ENCODE measurements around the gene THBS4.

The THBS4 gene

DNA sequence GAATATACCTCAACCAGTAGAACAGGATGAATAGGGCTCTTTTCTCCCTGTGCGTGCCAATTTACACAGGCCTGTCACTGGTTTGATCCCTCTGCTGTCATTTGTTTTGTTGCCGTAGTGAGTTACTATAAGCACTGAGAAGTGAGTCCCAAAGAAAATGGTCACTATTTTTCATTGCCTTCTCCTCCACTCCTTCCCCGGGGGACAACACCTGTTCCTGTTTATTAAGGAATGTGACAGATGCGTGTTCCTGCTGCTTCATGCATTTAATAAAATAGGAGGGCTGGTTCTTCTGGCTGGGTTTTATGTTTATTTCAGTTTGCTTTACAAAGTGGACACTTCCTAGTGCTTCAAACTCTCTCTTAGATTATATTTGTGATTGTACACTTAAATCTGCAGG lies 6.4 kb downstream of the THBS4 start:
- Histone ChIP-seq H3K27me3 (ENCODE audit: control insufficient read depth in 5 of 5, insufficient read depth in 4 of 5, low read length in 5 of 5) (peaks cover 2 to 11% (median 5%) of the 10 kb centered on the region in 5 donors), H3K9ac (ENCODE audit: low read length in 5 of 5) (no peak overlapping the region), H3K4me1 (ENCODE audit: control insufficient read depth in 5 of 5, insufficient read depth in 5 of 5, low read length in 5 of 5) (no peaks in the 10 kb centered on the region), H3K4me3 (ENCODE audit: low read depth in 1 of 5, low read length in 5 of 5) (no peak overlapping the region), H3K9me3 (ENCODE audit: control insufficient read depth in 5 of 5, low read length in 5 of 5) (no peaks in the 10 kb centered on the region), H3K36me3 (ENCODE audit: control insufficient read depth in 5 of 5, insufficient read depth in 5 of 5, low read length in 5 of 5) (no peaks in the 10 kb centered on the region), H3K27ac (ENCODE audit: low read depth, low read length) (no peak overlapping the region)

DNA sequence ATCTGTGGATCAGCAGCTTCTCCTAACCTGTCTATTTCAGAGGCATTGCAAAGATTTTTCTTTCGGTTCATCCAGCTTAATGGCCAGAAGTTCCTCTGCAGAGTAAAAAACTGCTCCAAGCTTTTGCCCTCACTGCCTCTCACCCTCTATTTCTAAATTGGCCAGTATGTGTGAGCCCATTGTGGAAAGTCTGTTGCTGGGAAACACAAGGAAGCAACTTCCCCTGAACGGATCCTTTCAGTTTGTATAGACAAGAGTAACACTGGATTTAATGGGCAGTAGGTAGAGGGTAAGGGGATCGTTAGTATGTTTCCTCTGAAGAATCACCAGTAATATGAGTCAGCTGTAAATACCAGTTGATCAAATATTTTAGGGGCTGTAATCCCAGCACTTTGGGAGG lies 7.2 kb downstream of the THBS4 start:
- Histone ChIP-seq H3K4me1 (ENCODE audit: control insufficient read depth in 5 of 5, insufficient read depth in 5 of 5, low read length in 5 of 5) (no peaks in the 10 kb centered on the region), H3K9ac (ENCODE audit: low read length in 5 of 5) (no peak overlapping the region), H3K27me3 (ENCODE audit: control insufficient read depth in 5 of 5, insufficient read depth in 4 of 5, low read length in 5 of 5) (peaks cover 0 to 8% (median 2%) of the 10 kb centered on the region in 5 donors), H3K4me3 (ENCODE audit: low read depth in 1 of 5, low read length in 5 of 5) (no peak overlapping the region), H3K36me3 (ENCODE audit: control insufficient read depth in 5 of 5, insufficient read depth in 5 of 5, low read length in 5 of 5) (no peaks in the 10 kb centered on the region), H3K27ac (ENCODE audit: low read depth, low read length) (no peak overlapping the region), H3K9me3 (ENCODE audit: control insufficient read depth in 5 of 5, low read length in 5 of 5) (no peaks in the 10 kb centered on the region)

DNA sequence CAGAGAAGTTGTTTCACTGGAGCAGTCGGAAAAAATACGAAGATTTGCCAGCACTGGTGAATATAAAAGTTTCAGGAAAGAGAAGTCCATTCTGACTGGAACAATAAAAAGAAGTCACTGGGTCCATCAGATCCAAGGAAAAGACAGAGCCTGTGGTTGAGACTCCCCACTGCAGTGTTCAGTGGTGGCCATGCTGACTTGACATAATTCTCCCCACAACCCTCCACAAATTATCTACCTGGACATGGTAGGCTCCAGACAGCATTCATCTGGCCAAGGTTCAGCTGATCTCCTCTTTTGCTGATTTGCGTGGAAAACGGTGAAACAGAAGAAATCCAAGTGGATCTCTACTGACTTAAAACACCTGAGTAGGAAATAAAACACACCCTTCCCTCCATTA lies 8.0 kb downstream of the THBS4 start:
- Histone ChIP-seq H3K4me3 (ENCODE audit: low read depth in 1 of 5, low read length in 5 of 5) (no peak overlapping the region), H3K9me3 (ENCODE audit: control insufficient read depth in 5 of 5, low read length in 5 of 5) (no peaks in the 10 kb centered on the region), H3K27me3 (ENCODE audit: control insufficient read depth in 5 of 5, insufficient read depth in 4 of 5, low read length in 5 of 5) (peaks cover 0 to 8% (median 2%) of the 10 kb centered on the region in 5 donors), H3K9ac (ENCODE audit: low read length in 5 of 5) (no peak overlapping the region), H3K4me1 (ENCODE audit: control insufficient read depth in 5 of 5, insufficient read depth in 5 of 5, low read length in 5 of 5) (no peaks in the 10 kb centered on the region), H3K27ac (ENCODE audit: low read depth, low read length) (no peak overlapping the region), H3K36me3 (ENCODE audit: control insufficient read depth in 5 of 5, insufficient read depth in 5 of 5, low read length in 5 of 5) (no peaks in the 10 kb centered on the region)

DNA sequence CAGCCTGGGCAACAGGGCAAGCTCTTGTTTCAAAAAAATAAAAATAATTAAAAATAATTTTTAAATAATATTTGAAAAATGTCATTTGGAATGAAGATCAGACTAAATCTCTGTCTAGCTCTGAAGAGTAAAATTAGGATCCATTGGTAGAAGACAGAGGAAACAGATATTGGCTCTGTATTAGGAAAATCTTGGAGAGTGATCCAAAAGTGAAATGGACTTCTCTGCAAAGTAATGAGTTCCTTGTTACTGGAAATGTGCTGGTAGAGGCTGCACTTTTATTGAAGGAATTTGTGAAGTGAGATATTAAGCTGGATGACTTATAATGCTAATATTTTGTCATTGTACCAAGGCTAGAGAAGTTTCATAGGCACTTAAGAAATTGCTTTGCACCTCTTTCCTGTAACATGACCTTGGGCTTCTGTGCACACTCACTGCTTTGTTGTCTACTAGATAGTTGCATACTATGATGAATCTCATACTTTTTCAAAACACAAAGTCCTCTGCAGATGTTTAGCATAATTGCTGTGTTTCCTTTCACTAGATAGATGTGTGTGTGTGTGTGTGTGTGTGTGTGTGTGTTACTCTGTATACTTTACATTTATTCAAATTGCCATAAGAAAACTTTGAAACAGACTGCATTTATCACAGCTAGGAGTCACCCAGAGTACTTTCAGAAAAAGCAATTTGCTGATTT lies 13.1 kb downstream of the THBS4 start:
- no peaks in the 10 kb centered on the region for H3K9me3 ChIP-seq (ENCODE audit: control insufficient read depth in 5 of 5, low read length in 5 of 5)
- H3K36me3 ChIP-seq (ENCODE audit: control insufficient read depth in 5 of 5, insufficient read depth in 5 of 5, low read length in 5 of 5) = no peaks in the 10 kb centered on the region
- H3K9ac ChIP-seq (ENCODE audit: low read length in 5 of 5) = no peak overlapping the region
- H3K4me1 ChIP-seq (ENCODE audit: control insufficient read depth in 5 of 5, insufficient read depth in 5 of 5, low read length in 5 of 5) = no peaks in the 10 kb centered on the region
- no peak overlapping the region for H3K4me3 ChIP-seq (ENCODE audit: low read depth in 1 of 5, low read length in 5 of 5)
- H3K27ac ChIP-seq (ENCODE audit: low read depth, low read length) = no peak overlapping the region
- H3K27me3 ChIP-seq (ENCODE audit: control insufficient read depth in 5 of 5, insufficient read depth in 4 of 5, low read length in 5 of 5) = peaks cover 0 to 4% (median 2%) of the 10 kb centered on the region in 5 donors

DNA sequence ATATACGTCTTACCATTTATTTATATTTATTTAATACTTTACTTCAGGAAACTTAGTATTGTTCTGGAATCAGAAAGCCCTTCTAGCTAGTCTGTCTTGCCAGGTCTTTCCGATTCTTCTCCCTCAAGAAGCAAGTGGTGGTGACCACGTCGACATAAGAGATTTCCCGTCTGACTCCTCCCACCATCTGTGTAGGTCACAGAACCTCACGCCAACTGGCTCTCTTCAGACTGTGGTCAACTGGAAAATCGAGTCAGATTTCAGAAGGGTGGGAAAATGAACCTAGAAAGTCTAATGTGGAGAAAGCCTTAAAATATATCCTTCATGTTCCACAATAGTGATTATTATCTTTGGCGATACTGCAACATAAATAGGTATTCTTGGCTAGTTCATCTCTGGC lies 17.3 kb downstream of the THBS4 start:
- no peaks in the 10 kb centered on the region for H3K9me3 ChIP-seq (ENCODE audit: control insufficient read depth in 5 of 5, low read length in 5 of 5)
- no peaks in the 10 kb centered on the region for H3K4me1 ChIP-seq (ENCODE audit: control insufficient read depth in 5 of 5, insufficient read depth in 5 of 5, low read length in 5 of 5)
- H3K9ac ChIP-seq (ENCODE audit: low read length in 5 of 5) = no peak overlapping the region
- no peaks in the 10 kb centered on the region for H3K36me3 ChIP-seq (ENCODE audit: control insufficient read depth in 5 of 5, insufficient read depth in 5 of 5, low read length in 5 of 5)
- H3K27me3 ChIP-seq (ENCODE audit: control insufficient read depth in 5 of 5, insufficient read depth in 4 of 5, low read length in 5 of 5) = peaks cover 0 to 4% (median 2%) of the 10 kb centered on the region in 5 donors
- no peak overlapping the region for H3K4me3 ChIP-seq (ENCODE audit: low read depth in 1 of 5, low read length in 5 of 5)
- no peak overlapping the region for H3K27ac ChIP-seq (ENCODE audit: low read depth, low read length)

DNA sequence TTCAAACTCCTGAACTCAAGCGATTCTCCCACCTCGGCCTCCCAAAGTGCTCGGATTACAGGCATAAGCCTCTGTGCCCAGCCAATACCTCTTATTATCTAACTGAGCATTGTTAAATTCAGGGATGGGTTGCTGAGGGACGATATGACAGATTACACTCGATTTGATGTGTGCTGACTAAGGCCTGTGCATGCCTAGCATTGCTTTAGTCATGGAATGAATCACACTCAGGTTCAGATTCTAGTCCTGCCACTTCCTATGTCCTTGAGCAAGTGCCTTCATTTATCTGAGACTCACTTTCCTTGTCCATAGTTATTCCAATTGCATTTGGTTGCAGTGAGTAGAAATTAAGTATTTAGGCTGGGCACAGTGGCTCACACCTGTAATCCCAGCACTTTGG lies 19.5 kb downstream of the THBS4 start:
- H3K36me3 ChIP-seq (ENCODE audit: control insufficient read depth in 5 of 5, insufficient read depth in 5 of 5, low read length in 5 of 5) = no peaks in the 10 kb centered on the region
- peaks cover 0 to 4% (median 0%) of the 10 kb centered on the region in 5 donors for H3K27me3 ChIP-seq (ENCODE audit: control insufficient read depth in 5 of 5, insufficient read depth in 4 of 5, low read length in 5 of 5)
- no peak overlapping the region for H3K27ac ChIP-seq (ENCODE audit: low read depth, low read length)
- no peak overlapping the region for H3K4me3 ChIP-seq (ENCODE audit: low read depth in 1 of 5, low read length in 5 of 5)
- H3K9ac ChIP-seq (ENCODE audit: low read length in 5 of 5) = no peak overlapping the region
- H3K4me1 ChIP-seq (ENCODE audit: control insufficient read depth in 5 of 5, insufficient read depth in 5 of 5, low read length in 5 of 5) = no peaks in the 10 kb centered on the region
- no peaks in the 10 kb centered on the region for H3K9me3 ChIP-seq (ENCODE audit: control insufficient read depth in 5 of 5, low read length in 5 of 5)

DNA sequence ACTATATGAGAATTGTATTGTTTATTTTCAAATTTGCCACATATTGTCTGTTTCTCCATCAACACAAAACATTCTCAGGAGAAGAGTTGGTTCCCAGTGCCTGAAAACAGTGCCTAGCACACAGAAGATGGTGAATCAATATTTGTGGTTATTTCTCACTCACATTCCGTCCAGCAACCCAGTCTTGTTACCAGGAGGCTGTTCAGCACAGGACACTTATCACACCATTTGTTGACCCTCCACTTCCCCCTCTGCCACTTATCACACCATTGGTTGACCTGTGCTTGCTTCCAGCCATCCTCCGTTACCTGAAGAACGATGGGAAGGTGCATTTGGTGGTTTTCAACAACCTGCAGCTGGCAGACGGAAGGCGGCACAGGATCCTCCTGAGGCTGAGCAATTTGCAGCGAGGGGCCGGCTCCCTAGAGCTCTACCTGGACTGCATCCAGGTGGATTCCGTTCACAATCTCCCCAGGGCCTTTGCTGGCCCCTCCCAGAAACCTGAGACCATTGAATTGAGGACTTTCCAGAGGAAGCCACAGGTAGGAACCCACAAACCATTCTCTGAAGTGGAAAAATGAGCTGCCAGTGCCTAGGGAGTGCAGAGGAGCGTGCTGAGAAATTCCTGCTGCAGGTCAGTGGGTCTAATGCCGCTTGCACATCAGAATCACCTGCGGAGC lies 20.5 kb downstream of the THBS4 start:
- Histone ChIP-seq H3K9me3 (ENCODE audit: control insufficient read depth in 5 of 5, low read length in 5 of 5) (no peaks in the 10 kb centered on the region), H3K27me3 (ENCODE audit: control insufficient read depth in 5 of 5, insufficient read depth in 4 of 5, low read length in 5 of 5) (peaks cover 0 to 2% (median 0%) of the 10 kb centered on the region in 5 donors), H3K36me3 (ENCODE audit: control insufficient read depth in 5 of 5, insufficient read depth in 5 of 5, low read length in 5 of 5) (no peaks in the 10 kb centered on the region), H3K27ac (ENCODE audit: low read depth, low read length) (no peak overlapping the region), H3K9ac (ENCODE audit: low read length in 5 of 5) (no peak overlapping the region), H3K4me1 (ENCODE audit: control insufficient read depth in 5 of 5, insufficient read depth in 5 of 5, low read length in 5 of 5) (no peaks in the 10 kb centered on the region), H3K4me3 (ENCODE audit: low read depth in 1 of 5, low read length in 5 of 5) (no peak overlapping the region)

DNA sequence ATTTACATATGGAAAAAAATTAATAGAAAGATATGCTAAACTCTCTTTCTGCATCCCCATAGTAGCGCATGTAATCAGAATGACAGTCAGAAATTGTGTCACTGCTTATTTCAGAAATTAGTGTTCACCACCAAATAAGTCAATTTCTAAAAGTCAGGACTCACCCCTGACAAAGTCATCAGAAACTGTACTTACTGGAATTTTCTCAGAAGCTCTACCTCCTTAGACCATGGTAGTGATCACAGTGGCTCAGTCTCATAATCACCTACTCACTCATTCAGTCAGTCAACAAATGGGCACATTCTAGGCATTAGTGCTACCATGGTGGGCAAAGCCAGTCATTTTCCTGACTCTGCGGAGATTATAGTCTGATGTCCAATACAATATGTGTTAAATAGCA lies 22.0 kb downstream of the THBS4 start:
- H3K4me3 ChIP-seq (ENCODE audit: low read depth in 1 of 5, low read length in 5 of 5) = no peak overlapping the region
- no peaks in the 10 kb centered on the region for H3K27me3 ChIP-seq (ENCODE audit: control insufficient read depth in 5 of 5, insufficient read depth in 4 of 5, low read length in 5 of 5)
- peaks cover 0 to 5% (median 0%) of the 10 kb centered on the region in 5 donors for H3K4me1 ChIP-seq (ENCODE audit: control insufficient read depth in 5 of 5, insufficient read depth in 5 of 5, low read length in 5 of 5)
- no peaks in the 10 kb centered on the region for H3K9me3 ChIP-seq (ENCODE audit: control insufficient read depth in 5 of 5, low read length in 5 of 5)
- H3K9ac ChIP-seq (ENCODE audit: low read length in 5 of 5) = no peak overlapping the region
- no peak overlapping the region for H3K27ac ChIP-seq (ENCODE audit: low read depth, low read length)
- H3K36me3 ChIP-seq (ENCODE audit: control insufficient read depth in 5 of 5, insufficient read depth in 5 of 5, low read length in 5 of 5) = no peaks in the 10 kb centered on the region

DNA sequence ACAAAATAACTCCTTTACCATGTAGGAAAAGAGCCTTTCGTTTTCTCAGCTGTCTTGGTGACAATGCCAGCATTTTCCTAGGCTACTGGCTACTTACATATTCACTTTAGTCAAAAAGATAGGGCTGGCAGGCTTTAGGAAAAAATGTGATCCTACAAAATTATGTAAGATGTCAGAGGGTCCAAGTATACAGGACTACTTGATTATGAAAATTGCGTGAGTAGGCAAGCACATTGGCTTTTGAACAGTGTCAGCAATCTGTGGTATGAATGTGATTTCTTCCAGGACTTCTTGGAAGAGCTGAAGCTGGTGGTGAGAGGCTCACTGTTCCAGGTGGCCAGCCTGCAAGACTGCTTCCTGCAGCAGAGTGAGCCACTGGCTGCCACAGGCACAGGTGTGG lies 22.8 kb downstream of the THBS4 start:
- Histone ChIP-seq H3K9me3 (ENCODE audit: control insufficient read depth in 5 of 5, low read length in 5 of 5) (no peaks in the 10 kb centered on the region), H3K4me3 (ENCODE audit: low read depth in 1 of 5, low read length in 5 of 5) (no peak overlapping the region), H3K27me3 (ENCODE audit: control insufficient read depth in 5 of 5, insufficient read depth in 4 of 5, low read length in 5 of 5) (no peaks in the 10 kb centered on the region), H3K4me1 (ENCODE audit: control insufficient read depth in 5 of 5, insufficient read depth in 5 of 5, low read length in 5 of 5) (peaks cover 0 to 5% (median 0%) of the 10 kb centered on the region in 5 donors), H3K27ac (ENCODE audit: low read depth, low read length) (no peak overlapping the region), H3K36me3 (ENCODE audit: control insufficient read depth in 5 of 5, insufficient read depth in 5 of 5, low read length in 5 of 5) (no peaks in the 10 kb centered on the region), H3K9ac (ENCODE audit: low read length in 5 of 5) (no peak overlapping the region)

DNA sequence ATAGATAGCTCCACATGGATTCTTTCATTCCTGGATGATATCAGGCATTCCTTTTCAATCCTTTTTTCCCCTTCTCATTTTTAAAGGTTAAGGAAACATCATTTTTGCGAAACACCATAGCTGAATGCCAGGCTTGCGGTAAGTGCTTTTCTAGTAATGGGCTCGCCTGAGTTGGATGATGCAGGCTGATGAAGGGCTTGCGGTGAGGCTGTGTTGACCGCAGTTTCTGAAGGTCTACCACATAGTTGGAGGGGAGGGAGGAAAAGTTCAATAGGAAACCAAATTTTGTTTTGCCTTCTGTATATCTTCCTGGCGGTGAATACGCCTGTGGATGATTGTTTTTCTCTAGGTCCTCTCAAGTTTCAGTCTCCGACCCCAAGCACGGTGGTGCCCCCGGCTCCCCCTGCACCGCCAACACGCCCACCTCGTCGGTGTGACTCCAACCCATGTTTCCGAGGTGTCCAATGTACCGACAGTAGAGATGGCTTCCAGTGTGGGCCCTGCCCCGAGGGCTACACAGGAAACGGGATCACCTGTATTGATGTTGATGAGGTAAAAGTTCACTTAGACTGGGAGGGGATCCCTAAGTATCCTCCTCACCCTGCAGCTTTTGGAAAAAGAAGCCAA lies 24.3 kb downstream of the THBS4 start:
- no peaks in the 10 kb centered on the region for H3K27me3 ChIP-seq (ENCODE audit: control insufficient read depth in 5 of 5, insufficient read depth in 4 of 5, low read length in 5 of 5)
- H3K4me3 ChIP-seq (ENCODE audit: low read depth in 1 of 5, low read length in 5 of 5) = no peak overlapping the region
- no peaks in the 10 kb centered on the region for H3K9me3 ChIP-seq (ENCODE audit: control insufficient read depth in 5 of 5, low read length in 5 of 5)
- H3K4me1 ChIP-seq (ENCODE audit: control insufficient read depth in 5 of 5, insufficient read depth in 5 of 5, low read length in 5 of 5) = peaks cover 0 to 5% (median 0%) of the 10 kb centered on the region in 5 donors
- no peaks in the 10 kb centered on the region for H3K36me3 ChIP-seq (ENCODE audit: control insufficient read depth in 5 of 5, insufficient read depth in 5 of 5, low read length in 5 of 5)
- H3K27ac ChIP-seq (ENCODE audit: low read depth, low read length) = no peak overlapping the region
- no peak overlapping the region for H3K9ac ChIP-seq (ENCODE audit: low read length in 5 of 5)

Measured in subcutaneous abdominal adipose tissue (tissue), 5 donors.